Stimulated activated CD4-positive, alpha-beta T cell treated with anti-CD3 and anti-CD28 coated beads, Interleukin-4, amount 100 ng/mL, for 48 hours (primary cell): ENCODE data around the gene ZNF530.

Experiments
- DNase-seq, 2 donors: peaks; one replicate each; pipeline ENCODE4 v3.0.0-alpha.2; 2020; ENCODE audit warnings: low read depth in 2 of 2

The ZNF530 gene

DNA sequence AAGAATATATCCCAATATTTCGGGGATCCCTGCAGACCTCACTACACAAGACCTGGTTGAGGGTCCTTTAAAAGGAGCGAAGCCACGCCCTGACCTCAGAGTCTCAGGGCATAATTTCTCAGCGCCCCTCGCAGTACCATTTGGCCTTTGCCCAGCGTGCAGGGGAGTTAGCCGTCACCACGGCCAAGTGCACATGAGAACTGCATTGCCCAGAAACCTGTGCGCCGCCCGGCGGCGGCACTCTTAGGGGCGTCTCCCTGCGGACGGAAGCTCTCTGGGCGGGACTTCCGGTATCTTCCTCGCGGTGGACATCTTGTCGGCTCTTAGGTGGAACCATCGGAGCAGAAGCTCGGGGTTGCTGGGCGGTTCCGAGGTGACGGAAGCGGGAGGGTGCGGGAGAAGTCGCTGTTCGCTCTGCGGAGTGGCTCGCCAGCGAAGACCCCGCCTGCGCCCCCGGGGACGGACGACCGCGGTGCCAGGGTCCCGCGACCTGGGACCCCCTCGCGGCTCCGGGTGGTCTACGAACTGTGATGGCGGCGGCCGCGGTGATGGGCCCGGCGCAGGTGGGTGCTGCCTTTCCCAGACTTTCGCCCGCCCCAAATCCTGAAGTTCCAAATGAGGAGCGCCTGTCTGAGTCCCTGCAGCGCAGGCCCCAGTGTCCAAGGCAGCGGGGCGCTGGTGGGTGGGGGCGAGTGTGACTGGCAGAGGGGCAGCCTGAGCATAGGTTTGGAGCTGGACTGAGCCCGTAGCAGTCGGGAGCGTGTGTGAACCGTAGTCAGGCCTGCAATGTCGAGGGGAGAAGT, 14.5 kb downstream of the ZNF530 start, which contains the start of gene ZNF134:
ZNF134 (plus strand) TSS at position 302 of the 803 bp plus-strand sequence. CDS start 5,227 bp downstream, outside the sequence.
- peak; percentile 76 to 86 for DNase-seq

DNA sequence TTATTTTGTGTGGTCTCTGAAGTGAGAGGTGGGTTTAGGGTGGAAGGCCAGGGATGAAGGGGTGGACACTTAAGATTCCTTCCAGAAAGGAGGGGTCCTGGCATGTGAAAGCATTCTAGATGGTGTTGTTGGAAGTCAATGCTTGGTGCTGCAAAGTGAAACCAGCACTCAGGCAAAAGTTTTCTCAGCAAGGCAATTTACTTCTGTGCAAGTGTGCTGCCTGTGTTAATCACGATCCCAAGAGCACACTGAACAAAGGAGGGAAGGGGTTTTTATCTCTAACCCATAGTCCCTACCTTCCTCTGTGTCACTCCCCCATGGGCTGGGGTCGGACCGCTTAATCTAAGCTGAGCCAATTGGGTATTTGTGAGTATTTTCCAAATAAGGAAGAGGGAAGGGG, 15.7 kb downstream of the ZNF530 start:
- DNase-seq: no peak

DNA sequence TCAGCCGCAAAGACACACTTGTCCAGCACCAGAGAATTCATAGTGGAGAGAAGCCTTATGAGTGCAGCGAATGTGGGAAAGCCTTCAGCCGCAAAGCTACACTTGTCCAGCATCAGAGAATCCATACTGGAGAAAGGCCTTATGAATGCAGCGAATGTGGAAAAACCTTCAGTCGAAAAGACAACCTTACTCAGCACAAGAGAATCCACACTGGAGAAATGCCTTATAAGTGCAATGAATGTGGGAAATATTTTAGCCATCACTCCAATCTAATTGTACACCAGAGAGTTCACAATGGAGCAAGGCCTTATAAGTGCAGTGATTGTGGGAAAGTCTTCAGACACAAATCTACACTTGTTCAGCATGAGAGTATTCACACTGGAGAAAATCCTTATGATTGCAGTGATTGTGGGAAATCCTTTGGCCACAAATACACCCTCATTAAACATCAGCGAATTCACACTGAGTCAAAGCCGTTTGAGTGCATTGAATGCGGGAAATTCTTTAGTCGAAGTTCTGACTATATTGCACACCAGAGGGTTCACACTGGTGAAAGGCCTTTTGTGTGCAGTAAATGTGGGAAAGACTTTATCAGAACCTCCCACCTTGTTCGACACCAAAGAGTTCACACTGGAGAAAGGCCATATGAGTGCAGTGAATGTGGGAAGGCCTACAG, 21.1 kb downstream of the ZNF530 start:
- DNase-seq: no peak

GRCh38 chr19:57623091-57623490, 23.4 kb downstream of the ZNF530 start:
- no peak for DNase-seq

DNA sequence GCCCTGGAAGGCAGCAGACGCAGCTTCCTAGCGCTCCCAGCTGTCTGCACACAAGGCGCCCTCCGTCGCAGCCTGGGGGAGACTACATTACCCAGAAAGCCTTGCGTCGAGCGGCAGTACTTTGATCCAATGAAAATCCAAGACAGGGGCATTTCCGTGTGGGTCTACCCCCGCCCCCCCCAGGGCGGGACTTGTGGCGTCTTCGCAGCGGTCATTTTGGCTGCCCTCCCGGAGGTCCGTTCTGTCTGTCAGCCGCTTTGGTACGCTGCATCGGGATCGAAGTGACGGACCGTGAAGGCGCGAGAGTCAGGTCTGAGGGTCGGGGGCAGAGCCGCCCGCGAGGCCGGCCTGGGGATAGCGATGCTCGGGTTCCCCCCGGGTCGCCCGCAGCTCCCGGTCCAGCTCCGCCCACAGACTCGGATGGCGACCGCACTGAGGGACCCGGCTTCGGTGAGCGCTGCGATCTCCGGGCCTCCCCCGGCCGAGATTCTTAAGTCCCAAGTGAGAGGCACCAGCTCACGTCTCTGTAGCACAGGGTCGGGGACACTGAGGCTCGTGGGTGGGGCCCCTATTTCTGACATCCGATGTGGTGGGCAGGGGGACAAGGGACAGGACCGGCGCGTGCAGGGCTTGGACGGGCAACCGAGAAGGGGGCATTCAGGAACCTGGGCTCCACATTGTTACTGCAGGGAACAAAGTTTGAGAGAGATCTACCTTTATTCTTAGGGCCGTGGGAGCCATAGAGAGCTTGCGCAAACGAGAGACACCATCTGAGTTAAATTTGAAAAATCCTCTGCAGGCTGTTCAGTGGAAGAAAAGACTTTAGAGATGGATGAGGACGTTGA, 33.5 kb downstream of the ZNF530 start, which contains the start of gene ZNF211:
ZNF211 (plus strand) TSS at position 182 of the 845 bp plus-strand sequence; CDS start at position 361, 179 bp downstream.
- peak; percentile 69 to 78 for DNase-seq

GRCh38 chr19:57633832-57634131, 34.1 kb downstream of the ZNF530 start:
- no peak for DNase-seq

DNA sequence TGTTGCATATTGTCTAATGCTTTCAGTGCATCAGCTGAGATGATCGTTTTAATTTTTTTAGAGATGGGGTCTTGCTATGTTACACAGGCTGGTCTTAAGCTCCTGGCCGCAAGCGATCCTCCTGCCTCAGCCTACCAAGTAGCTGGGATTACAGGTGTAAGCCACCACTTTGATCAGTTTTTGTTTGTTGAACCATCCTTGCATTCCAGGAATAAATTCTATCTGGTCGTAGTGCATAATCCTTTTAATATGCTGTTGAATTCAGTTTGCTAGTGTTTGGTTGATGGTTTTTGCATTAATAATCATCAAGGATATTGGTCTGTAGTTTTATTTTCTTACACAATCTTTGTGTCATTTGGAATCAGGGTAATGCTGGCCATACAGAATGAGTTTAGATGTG, 37.7 kb downstream of the ZNF530 start:
- no peak for DNase-seq

DNA sequence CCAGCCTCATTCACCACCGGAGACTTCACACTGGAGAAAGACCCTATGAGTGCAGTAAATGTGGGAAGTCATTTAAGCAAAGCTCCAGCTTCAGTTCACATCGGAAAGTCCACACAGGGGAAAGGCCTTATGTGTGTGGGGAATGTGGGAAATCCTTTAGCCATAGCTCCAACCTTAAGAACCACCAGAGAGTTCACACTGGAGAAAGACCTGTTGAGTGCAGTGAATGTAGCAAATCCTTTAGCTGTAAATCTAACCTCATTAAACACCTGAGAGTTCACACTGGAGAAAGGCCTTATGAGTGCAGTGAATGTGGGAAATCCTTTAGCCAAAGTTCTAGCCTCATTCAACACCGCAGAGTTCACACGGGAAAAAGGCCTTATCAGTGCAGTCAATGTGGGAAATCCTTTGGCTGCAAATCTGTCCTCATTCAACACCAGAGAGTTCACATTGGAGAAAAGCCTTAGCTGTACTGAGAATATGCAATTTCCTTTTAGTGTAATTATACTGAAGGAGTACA, 42.1 kb downstream of the ZNF530 start:
- no peak for DNase-seq

- no peak for DNase-seq
Observed at GRCh38 chr19:57642396-57643046, 42.8 kb downstream of the ZNF530 start.

GRCh38 chr19:57643734-57644133, 44.0 kb downstream of the ZNF530 start:
- no peak for DNase-seq

DNA sequence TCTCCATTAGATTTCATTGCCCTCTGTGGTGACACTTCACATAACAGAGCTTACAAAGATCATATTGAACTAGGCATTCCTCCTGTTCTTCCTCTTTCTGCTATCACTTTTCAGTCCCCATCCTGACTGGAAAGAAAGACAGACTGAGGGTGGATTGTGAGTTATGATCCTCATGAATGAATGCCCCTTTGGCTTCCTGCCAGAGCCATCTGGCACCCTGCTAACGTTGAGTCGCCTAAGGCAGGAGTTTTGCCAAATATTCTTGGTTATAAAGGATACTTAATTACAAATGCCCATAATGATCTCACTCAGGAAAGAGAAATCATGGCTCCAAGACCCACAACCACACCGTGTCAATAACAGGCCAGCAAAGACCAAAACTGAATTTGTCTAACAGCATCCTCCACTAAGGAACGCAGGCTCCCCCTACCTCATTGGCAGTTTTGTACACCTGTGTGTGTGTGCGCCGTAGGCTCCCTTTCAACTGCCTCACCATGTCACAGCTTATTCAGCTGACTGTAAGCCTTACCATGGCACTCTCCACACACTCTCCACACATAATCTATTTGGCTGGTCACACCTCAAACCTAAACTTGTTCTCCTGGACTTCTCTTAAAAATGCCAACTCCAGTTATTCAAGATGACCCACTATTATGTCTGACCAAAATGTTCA, 48.8 kb downstream of the ZNF530 start:
- DNase-seq: no peak

GRCh38 chr19:57651654-57651996, 51.9 kb downstream of the ZNF530 start:
- DNase-seq: no peak

DNA sequence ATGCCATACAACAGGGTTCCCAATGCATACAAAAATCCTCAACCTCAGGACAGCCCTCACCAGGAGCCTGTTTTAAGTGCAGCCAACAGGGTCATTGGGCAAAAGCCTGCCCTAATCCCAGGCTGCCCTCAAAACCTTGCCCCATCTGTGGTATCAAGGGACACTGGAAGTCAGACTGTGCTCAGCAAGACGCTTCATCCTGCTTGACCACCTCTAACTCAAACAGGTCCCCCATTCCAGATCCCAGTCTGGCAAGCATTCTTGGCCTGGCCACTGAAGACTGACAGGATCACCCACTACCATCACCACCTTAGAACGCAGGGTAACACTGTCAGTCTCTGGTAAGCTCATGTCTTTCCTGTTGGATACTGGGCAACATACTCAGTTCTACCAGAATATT, 54.0 kb downstream of the ZNF530 start:
- DNase-seq: no peak

GRCh38 chr19:57655443-57655842, 55.8 kb downstream of the ZNF530 start:
- no peak for DNase-seq

DNA sequence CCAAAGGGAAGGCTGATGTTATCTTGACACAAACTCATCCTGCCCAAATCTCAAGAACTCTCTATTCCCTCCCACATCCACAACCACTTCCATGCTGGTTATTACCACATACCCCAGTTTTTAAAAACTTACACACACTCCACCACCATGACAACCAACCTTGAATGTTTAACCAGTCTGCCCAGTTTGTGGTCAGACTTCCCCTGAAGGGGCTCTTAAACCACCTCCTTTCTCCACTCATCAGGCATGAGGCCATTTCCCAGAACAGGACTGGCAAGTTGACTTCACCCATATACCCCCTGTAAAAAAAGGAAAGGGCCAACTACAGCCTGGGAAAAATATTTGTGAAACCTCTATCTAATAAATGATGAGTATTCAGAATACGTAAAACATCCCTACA, 56.7 kb downstream of the ZNF530 start:
- no peak for DNase-seq
